NCI-H2196 (cell line): ENCODE data around the gene XYLT1.
"Not testable (repeated sequence)": the region's sequence is repeated elsewhere in the genome, so short reads cannot be mapped to it uniquely, and the experiment has no call there.

Experiments
- DNase-seq: peaks from one replicate; lab custom pipeline; 2025; ENCODE audit not compliant: unreplicated experiment; lab: John Stamatoyannopoulos, UW

The XYLT1 gene, protein sequence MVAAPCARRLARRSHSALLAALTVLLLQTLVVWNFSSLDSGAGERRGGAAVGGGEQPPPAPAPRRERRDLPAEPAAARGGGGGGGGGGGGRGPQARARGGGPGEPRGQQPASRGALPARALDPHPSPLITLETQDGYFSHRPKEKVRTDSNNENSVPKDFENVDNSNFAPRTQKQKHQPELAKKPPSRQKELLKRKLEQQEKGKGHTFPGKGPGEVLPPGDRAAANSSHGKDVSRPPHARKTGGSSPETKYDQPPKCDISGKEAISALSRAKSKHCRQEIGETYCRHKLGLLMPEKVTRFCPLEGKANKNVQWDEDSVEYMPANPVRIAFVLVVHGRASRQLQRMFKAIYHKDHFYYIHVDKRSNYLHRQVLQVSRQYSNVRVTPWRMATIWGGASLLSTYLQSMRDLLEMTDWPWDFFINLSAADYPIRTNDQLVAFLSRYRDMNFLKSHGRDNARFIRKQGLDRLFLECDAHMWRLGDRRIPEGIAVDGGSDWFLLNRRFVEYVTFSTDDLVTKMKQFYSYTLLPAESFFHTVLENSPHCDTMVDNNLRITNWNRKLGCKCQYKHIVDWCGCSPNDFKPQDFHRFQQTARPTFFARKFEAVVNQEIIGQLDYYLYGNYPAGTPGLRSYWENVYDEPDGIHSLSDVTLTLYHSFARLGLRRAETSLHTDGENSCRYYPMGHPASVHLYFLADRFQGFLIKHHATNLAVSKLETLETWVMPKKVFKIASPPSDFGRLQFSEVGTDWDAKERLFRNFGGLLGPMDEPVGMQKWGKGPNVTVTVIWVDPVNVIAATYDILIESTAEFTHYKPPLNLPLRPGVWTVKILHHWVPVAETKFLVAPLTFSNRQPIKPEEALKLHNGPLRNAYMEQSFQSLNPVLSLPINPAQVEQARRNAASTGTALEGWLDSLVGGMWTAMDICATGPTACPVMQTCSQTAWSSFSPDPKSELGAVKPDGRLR

DNA sequence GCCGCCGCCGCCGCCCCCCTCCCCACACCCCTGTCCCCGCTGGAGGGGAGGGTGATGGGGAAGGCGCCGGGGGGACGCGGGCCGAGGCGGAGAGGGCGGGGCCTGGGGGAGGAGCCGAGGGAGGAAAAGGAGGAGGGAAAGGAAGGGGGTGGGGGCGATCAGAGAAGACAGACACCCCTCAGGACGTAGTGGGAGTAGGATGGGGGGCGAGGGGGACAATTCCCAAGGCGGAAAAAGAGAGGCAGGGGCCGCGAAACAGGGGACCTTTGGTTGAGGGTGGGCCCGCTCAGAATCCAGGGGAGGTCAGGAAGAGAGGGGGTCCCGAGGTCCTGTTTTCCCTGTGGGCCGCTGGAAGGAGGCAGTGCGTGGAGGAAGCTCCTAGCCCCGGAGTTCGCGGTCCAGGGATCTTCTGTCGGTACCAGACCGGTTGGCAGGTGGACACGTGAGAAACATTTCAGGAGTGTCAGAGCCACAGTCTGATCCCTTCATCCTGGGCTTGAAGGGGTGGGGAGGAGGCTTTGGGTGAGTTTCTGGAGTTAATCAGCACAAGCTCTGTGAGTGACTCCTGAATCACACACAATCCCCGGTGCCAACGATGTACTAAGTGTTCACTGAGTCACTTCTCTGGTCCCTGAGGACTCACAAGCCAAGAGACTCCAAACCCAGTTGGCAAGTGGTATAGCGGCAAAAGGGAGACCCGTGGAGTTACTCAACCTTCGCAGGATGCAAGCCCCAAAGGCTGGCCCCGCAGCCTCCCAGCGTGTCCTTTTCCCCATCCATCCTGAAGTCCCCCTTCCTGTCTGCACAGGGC lies at the start of gene XYLT1:
TSS of gene XYLT1 (minus strand) at position 53 of the 811 bp plus-strand sequence. CDS start 164 bp downstream, outside the sequence.
- peak; percentile 19 for DNase-seq

DNA sequence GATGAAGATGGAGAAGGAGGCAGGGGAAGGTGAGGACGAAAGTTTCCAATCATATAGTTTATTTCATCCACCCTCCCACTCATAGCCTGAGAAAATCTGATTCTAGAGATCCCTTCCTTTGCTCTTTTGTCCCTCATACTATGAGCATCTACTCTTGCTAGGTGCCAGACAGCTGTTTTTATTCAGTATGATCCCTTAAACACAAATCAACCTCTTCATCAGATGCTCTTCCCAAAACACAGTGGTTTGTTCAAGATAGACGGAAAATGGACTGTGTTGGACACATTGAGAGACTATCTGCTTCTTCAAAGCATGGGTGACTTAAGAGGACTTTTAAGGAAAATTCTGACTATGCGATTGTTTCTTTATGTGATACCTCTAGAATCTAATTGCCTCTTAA lies 49.4 kb upstream of the XYLT1 start:
- no peak for DNase-seq

DNA sequence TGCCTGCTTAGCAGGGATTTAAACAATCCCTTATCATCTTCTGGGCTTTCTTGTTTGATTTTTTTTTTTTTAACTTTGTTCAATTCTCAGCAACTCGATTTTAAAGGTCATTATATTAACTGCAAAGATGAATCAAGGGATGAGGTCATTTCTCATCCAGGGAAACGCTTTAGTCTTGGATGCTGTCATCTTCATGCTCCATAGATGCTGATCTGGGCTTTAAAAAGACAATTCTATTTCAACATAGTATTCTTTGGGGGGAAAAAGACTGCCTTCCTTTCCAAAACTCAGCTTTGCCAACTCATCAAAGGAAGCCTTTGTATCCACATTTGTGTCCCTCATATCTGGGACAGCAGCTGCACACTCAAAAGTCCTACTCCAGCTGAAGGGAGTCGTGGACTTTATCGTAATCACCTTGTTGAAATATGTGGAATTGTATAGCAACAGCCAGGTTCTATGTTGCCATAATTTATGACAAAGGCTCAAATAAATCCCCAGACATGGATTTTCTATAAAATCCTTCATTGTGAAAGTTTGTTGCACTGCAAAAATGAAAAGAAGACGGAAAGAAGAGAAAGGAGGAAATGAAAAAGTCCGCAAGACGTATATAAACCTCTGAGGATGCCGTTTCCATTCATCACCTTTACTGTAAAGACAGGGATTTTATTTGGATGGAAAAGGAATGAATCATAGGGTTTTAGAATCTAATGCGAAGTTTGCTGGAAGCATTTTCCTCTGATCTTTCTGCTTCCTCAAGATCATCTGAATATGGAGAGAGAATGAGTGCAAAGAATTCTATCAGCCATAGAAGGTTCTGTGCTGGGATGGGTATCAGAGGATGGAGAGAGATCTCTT lies 48.6 kb upstream of the XYLT1 start:
- DNase-seq, result no peak

DNA sequence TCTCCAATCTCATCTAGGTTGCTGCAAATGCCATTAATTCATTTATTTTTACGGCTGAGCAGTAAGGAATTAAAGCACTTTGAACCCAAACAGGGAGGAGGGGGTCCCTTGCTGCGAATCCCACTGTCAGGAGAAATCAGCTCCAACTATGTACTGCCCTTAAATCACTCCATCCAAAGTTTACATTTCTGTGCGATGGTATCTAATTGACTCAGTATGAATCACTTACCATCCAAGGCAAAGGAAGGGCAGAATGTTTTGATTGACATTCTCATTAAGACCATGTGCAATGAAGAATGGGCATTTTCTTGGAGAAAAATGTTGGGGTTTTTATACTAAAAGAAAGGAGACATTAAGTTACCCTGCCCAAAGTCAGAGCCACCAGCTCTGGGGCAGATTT lies 47.7 kb upstream of the XYLT1 start:
- DNase-seq, result no peak

DNA sequence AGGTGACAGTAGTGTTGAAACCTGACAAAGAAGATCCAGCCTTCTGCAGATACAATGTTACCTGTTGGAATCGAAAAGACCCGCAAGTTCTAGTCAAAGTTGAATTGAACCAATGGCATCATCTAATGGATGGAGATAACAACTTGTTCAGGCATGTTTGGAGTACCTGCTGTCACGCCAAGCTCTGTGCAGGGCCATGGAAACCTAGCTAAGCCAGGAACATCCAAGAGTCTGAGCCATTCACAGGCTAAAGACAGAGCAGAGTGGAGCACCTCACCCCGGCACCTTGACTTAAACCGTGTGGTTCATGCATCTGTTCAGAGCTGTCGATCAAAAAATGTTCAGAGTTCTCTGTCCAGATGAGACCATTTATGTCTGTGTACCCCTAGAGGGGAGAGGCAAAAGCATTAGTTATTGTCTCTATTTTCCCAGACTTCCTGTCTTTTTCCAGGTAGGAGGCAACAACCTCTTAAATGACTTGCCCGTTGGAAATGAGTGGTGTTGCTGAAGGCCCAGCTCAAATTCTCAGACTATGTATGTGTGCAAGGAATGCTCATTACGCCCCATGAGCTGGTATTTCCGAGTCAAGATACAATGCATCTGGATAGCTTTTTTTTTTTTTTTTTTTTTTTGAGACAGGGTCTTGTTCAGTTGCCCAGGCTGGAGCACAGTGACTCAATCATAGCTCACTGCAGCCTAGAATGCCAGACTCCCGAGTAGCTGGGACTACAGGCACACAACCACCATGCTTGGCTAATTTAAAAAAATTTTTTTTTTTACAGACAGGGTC lies 44.9 kb upstream of the XYLT1 start:
- no peak for DNase-seq

DNA sequence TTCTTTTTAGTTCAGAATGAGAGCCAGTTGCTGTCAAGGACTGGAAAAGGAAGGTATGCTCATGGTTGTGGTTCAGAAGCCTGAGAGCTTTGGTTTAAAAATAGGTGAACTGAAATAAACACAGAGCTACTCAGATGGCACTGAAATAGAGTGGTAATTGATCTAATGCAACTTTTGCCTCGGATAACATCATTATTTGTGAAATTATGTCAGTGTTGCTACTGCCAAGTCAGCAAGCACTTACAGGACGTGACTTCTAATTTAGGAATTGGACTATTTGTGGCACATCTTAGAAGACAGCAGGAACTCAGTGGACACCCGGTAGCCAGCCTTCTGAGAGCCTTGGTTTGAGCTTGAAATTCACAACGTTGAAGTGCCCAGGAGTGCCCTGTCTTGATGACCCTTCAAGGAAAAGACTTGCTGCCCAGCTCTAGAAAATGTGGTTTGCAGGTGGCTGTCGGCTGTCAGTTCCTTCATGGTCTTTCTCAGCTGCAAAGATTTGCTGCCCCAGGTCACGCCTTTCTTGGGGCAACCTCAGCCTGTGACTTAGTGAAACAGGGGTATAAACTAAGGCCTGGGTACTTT lies 42.0 kb upstream of the XYLT1 start:
- no peak for DNase-seq

DNA sequence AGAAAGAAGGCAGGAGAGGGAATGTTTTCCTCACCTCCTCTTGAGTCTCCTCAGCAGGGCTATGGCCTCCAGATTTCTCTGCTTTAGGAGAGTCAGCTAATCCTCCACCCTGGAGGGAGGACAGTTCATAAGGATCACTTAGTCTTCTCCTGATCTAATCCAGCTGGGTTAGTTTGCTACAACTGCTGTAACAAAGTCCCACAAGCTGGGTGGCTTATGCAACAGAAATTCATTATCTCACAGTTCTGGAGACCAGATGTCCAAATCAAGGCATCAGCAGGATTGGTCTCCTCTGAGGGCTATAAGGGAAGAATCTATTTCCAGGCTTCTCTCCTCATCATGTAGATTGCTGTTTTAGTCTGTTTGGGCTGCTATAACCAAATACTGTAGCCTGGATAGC lies 40.6 kb upstream of the XYLT1 start:
- no peak for DNase-seq

DNA sequence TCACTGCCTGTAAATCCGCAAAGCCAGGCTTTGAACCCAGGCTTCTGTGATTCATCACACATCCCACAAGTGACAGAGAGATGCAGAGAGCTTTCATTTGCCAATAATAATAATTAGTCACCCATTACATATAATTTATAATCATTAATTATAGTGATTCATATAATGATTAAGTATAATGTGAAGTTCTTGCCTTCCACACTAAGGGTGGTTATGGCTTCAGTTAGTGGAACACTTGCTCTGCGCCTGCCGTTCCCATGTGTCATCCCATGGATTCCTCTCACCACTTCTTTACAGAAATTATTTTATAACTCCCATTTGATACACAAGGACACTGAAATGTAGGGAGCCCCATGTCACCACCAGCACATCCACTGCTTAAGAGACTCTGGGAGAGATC lies 39.8 kb upstream of the XYLT1 start:
- no peak for DNase-seq

DNA sequence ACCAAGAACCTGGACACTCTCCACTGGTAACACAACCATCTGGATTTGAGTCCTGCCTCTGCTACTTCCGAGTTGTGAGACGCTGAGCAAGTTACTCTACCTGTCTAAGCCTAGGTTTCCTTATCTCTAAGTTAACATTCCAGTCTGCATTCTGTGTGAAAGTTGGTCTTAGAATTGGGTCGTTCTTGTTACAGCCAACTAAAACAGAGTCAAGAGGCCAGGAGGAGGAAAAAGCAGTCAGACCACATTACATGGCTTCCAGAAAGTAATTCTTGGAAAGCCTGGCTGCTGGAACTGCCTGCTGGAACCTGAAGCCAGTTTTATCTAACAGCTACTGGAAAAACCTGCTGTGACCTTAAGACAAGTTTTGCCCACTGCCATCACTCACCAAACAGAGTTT lies 38.4 kb upstream of the XYLT1 start:
- DNase-seq, result no peak

DNA sequence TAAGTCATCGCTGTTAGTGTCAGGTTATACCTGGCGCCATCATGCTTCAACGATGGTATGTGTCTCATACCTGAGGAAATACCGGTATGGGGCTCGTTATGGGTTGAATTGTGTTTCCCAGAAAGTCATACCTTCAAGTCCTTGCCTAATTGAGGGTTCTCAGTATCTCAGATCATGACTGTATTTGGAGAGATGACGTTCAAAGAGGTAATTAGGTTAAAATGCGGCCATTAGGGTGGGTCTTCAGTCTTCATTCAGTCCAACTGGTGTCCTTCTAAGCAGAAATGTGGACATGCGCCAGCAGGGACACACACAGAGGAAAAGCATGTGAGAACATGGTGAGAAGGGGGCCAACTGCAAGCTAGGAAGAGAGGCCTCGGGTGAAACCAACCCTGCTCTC lies 37.5 kb upstream of the XYLT1 start:
- DNase-seq, result no peak

DNA sequence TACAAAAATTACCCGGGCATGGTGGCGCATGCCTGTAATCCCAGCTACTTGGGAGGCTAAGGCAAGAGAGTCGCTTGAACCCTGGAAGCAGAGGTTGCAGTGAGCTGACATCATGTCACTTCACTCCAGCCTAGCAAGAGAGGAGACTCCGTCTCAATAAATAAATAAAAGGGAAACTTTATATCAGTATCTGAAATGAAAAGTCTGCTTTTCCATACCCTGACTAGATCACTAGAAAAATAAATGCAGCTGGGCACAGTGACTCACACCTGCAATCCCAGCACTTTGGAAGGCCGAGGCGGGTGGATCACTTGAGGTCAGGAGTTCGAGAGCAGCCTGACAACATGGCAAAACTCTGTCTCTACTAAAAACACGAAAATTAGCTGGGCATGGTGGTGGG lies 36.8 kb upstream of the XYLT1 start:
- DNase-seq, result not testable (repeated sequence)

DNA sequence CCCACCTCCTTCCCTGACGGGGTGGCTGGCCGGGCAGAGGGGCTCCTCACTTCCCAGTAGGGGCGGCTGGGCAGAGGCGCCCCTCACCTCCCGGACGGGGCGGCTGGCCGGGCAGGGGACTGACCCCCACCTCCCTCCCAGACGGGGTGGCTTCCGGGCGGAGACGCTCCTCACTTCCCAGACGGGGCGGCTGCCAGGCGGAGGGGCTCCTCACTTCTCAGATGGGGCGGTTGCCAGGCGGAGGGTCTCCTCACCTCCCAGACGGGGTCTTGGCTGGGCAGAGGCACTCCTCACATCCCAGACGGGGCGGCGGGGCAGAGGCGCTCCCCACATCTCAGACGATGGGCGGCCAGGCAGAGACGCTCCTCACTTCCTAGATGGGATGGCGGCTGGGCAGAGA lies 35.1 kb upstream of the XYLT1 start:
- DNase-seq, result not testable (repeated sequence)

DNA sequence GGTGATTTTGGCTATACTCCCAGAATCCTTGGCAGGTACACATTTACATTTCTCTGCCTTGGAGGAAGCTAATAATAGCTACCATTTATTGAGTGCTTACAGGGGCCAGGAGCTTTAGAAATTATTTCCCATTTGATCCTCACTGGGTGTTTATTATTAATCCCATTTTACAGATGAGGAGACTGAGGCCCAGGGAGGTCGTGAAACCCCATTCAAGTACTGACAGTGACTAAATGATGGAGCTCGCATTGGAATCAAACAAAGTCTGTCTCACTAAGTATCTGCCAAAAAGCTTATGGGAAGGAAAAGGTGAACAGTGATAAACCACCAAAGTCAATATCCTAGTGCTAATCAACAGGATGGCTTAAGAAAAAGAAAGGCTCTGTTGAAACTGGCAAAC lies 33.3 kb upstream of the XYLT1 start:
- no peak for DNase-seq

DNA sequence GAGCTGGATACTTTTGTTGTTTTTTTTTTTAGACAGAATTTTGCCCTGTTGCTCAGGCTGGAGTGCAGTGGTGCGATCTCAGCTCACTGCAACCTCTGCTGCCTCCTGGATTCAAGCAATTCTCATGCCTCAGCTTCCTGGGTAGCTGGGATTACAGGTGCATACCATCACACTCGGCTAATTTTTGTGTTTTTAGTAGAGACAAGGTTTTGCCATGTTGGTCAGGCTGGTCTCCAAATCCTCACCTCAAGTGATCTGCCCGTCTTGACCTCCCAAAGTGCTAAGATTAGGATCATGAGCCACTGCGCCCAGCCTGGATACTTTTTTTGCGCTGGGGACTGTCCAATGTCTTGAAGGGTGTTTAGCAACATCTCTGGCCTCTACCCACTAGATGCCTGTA lies 32.6 kb upstream of the XYLT1 start:
- DNase-seq, result no peak

DNA sequence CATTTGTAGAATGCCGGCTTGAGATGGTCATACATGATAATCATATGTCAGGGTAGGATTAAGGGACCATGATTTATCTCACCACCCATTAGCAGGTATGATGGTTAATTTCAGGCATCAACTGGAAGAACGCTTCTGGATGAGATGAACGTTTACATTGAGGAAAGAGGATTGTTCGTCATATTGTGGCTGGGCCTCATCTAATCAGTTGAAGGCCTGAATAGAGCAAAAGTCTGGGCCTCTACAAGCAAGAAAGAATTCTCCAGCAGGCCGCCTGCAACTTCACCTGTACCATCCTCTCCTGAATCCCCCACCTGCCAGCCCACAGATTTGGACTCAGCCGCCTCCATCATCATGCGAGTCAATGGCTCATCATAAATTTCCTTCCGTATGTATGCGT lies 30.6 kb upstream of the XYLT1 start:
- DNase-seq, result no peak

DNA sequence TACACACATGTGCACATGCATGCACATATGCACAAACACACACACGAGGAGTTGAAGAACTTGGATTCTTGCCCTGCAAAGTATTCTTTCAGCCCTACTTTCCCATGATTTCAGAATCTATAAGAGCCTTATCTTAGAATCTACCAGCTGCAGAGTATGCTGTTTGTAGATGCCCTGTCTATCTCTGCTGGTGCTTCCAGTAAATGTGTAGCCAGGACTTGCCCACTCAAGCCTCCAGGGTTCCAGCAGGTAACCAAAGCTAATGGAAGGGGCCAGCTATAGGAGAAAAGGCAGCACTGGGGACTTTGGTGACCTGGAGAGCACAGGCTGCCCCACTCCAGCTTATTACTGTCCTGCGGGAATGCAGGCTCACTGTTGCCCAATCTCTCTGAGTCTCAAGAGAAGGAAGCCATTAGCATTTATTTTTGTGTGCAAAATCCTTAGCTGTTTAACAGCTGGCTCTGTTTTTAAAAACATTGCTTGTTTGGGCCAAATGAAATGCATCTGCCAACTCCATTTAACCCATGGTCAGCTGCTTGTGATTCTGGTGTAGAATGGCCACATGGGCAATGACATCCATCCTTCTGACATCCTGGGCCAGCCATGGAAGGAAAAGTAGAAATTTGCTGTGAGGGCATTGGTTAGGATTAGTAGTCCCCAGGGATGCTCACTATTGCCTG lies 28.6 kb upstream of the XYLT1 start:
- DNase-seq, result no peak

DNA sequence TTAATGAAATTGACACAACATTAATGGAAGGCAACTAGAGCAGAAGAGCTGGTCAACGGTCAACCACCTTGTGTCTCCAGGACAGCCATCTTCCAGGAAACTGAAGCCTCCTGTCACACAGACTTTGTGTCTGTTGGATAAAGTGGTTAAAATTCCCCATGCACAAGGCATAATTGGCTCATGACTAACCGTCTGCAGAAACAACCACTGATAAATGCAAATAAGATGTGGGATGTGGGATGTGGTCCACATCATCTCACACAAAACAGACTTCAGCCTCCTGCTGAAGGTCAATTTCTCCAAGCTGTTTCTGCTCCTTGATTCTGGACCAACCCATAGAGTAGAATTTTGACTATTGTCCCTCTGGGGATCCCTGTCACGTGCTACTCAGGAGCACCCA lies 26.9 kb upstream of the XYLT1 start:
- DNase-seq, result no peak

DNA sequence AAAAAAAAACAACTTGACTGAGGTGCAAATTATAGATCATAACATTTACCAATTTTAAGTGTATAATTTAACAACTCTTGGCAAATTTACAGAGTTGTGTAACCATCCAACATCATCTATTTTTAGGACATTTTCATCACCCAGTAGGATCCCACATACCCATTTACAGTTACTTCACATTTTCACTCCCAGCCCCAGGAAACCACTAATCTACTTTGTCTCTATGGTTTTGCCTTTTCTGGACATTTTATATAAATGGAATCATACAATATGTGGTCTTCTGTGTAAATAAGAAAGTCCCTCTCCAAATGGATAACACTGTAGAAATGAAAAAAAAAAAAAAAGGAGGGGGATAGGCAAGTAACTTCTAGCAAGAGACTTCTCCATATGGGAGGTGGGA lies 26.1 kb upstream of the XYLT1 start:
- no peak for DNase-seq

DNA sequence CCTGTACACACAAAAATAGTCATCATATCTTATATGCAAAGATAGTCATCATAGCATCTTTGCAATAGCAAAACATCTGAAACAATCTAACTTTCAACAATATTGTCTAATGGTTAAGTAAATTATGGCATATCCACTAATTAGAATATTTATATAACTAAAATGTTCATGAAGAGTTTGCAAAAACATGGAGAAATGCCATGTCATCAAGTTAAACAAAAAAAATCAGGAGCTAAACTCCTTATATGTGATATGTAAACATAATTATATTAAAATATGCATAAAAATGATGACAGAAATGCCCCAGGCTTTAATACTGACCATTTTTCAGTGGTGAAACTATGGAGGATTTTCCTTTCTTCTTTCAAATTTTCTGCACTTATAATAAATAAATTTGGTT lies 22.3 kb upstream of the XYLT1 start:
- DNase-seq, result no peak
